Measurements from ENCODE around the gene LAMTOR2.

DNA sequence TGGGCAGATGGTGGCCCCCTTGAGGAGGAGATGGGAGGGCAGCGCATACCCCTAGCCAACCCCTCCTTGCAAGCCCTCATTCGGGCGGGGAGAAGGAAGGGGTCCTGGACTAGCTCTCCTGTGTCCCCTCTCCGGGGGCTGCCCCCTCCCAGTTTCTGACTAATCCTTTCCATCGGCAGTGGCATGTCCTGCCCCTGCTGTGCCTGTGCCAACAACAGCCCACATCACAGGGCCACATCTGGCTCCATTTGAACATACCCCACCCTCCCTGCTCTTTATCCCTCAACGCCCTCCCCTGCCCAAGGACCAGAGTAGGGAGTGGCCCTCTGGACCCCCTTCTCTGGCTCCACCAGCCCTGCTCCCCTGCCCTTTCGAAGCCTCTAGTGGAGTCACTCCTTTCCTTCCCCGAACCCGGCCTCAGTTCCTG lies 49.0 kb downstream of the LAMTOR2 start:
- TF ChIP-seq, protein P1, sequence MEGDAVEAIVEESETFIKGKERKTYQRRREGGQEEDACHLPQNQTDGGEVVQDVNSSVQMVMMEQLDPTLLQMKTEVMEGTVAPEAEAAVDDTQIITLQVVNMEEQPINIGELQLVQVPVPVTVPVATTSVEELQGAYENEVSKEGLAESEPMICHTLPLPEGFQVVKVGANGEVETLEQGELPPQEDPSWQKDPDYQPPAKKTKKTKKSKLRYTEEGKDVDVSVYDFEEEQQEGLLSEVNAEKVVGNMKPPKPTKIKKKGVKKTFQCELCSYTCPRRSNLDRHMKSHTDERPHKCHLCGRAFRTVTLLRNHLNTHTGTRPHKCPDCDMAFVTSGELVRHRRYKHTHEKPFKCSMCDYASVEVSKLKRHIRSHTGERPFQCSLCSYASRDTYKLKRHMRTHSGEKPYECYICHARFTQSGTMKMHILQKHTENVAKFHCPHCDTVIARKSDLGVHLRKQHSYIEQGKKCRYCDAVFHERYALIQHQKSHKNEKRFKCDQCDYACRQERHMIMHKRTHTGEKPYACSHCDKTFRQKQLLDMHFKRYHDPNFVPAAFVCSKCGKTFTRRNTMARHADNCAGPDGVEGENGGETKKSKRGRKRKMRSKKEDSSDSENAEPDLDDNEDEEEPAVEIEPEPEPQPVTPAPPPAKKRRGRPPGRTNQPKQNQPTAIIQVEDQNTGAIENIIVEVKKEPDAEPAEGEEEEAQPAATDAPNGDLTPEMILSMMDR (conservative IDR thresholded peaks at IDR 0.05 in 1 of 2, IDR thresholded peaks at IDR 0.05 in 1 of 2; ENCODE audit: low read depth in 1 of 2, low read length in 2 of 2): no peak
- no peak for TF ChIP-seq EZH2 (IDR thresholded peaks at IDR 0.05; ENCODE audit: low read length, missing control alignments)

All from fibroblast of lung (primary cell).